AG10803 (cell line): ENCODE results near the gene NCKAP1.
"Not testable (repeated sequence)": the region's sequence is repeated elsewhere in the genome, so short reads cannot be mapped to it uniquely, and the experiment has no call there.

Experiments used
- DNase-seq: peaks from one replicate; pipeline ENCODE4 v3.0.0; 2010; ENCODE audit warnings: low read depth
- H3K4me3 ChIP-seq: 2 replicates; pipeline ENCODE4 v1.5.1; 2011; ENCODE audit warnings: mild to moderate bottlenecking, low read length, control low read depth
- CTCF ChIP-seq: conservative IDR thresholded peaks from 2 replicates; pipeline ENCODE4 v1.5.1; 2011; ENCODE audit warnings: mild to moderate bottlenecking, low read length, control low read depth, inconsistent platforms

Gene NCKAP1

GRCh38 chr2:182898718-182899117, 139.5 kb downstream of the NCKAP1 start:
- H3K4me3 ChIP-seq: no peak overlapping the region
- no peak for DNase-seq
- TF ChIP-seq CTCF: no peak

GRCh38 chr2:182897137-182897536, 141.1 kb downstream of the NCKAP1 start:
- TF ChIP-seq CTCF: no peak
- DNase-seq: peak; percentile 39
- H3K4me3 ChIP-seq: no peak overlapping the region

- H3K4me3 ChIP-seq: no peak overlapping the region
- no peak for TF ChIP-seq CTCF
- no peak for DNase-seq
Observed at GRCh38 chr2:182895798-182896197, 142.5 kb downstream of the NCKAP1 start.

- TF ChIP-seq CTCF: no peak
- DNase-seq: no peak
- H3K4me3 ChIP-seq: no peak overlapping the region
Observed at GRCh38 chr2:182895169-182895568, 143.1 kb downstream of the NCKAP1 start.

GRCh38 chr2:182894174-182894573, 144.1 kb downstream of the NCKAP1 start:
- TF ChIP-seq CTCF: no peak
- no peak overlapping the region for H3K4me3 ChIP-seq
- DNase-seq: peak; percentile 9

- no peak for TF ChIP-seq CTCF
- H3K4me3 ChIP-seq: no peak overlapping the region
- DNase-seq: no peak
Observed at GRCh38 chr2:182893666-182894065, 144.6 kb downstream of the NCKAP1 start.

GRCh38 chr2:182893035-182893434, 145.2 kb downstream of the NCKAP1 start:
- DNase-seq, H3K4me3 ChIP-seq: not testable (repeated sequence)

- DNase-seq: no peak
- no peak for TF ChIP-seq CTCF
- H3K4me3 ChIP-seq: no peak overlapping the region
Observed at GRCh38 chr2:182891611-182892010, 146.6 kb downstream of the NCKAP1 start.
